Parathyroid adenoma (tissue), 2 donors: ENCODE results near the gene NUBP1.

Source experiments
- H2AFZ ChIP-seq: fragments of 300-600 bp; sonication (generic); one replicate; pipeline ENCODE4 v1.7.0; 2017; ENCODE audit warnings: antibody characterized with exemption, mild to moderate bottlenecking
- H3K27ac ChIP-seq: fragments of 300-600 bp; sonication (generic); one replicate; pipeline ENCODE4 v1.7.0; 2017
- H3K27me3 ChIP-seq: fragments of 300-600 bp; sonication (generic); one replicate; pipeline ENCODE4 v1.7.0; 2017; ENCODE audit warnings: low read length; ENCODE audit not compliant: control insufficient read depth, insufficient read depth
- H3K36me3 ChIP-seq: fragments of 300-600 bp; sonication (generic); one replicate; pipeline ENCODE4 v1.7.0; 2017; ENCODE audit warnings: low read length; ENCODE audit not compliant: control insufficient read depth, insufficient read depth
- H3K4me1 ChIP-seq: fragments of 300-600 bp; sonication (generic); one replicate; pipeline ENCODE4 v1.7.0; 2017; ENCODE audit warnings: control low read depth
- H3K4me2 ChIP-seq: fragments of 300-600 bp; sonication (generic); one replicate; pipeline ENCODE4 v1.7.0; 2017; ENCODE audit warnings: low read length
- H3K4me3 ChIP-seq: fragments of 300-600 bp; sonication (generic); one replicate; pipeline ENCODE4 v1.7.0; 2017; ENCODE audit warnings: low read depth, low read length
- H3K79me2 ChIP-seq: fragments of 300-600 bp; sonication (generic); one replicate; pipeline ENCODE4 v1.7.0; 2017; ENCODE audit warnings: control low read depth
- H3K9ac ChIP-seq: fragments of 300-600 bp; sonication (generic); one replicate; pipeline ENCODE4 v1.7.0; 2017; ENCODE audit warnings: mild to moderate bottlenecking
- H3K9me3 ChIP-seq: fragments of 300-600 bp; sonication (generic); one replicate; pipeline ENCODE4 v1.7.0; 2017; ENCODE audit warnings: low read length; ENCODE audit not compliant: control insufficient read depth
- CTCF ChIP-seq: fragments of 300-600 bp; sonication (generic); IDR thresholded peaks from one replicate; pipeline ENCODE4 v1.7.0; 2017; ENCODE audit warnings: antibody characterized with exemption, mild to moderate bottlenecking
- donor health status: primary hyperparathyroidism.

Gene NUBP1

GRCh38 chr16:10743610-10744369 is at the start of gene NUBP1:
Gene NUBP1 (plus strand): TSS chr16:10743842. CDS start chr16:10743864, 22 bp downstream.
- Histone ChIP-seq H2AFZ (peak within 1 kb of the TSS; percentile 96), H3K4me3 (peak within 1 kb of the TSS; percentile 95), H3K27ac (peak within 1 kb of the TSS; percentile 94), H3K36me3 (no peaks in the 10 kb centered on the region), H3K79me2 (no peaks in the 10 kb centered on the region), H3K9ac (peak within 1 kb of the TSS; percentile 32), H3K27me3 (no peaks in the 10 kb centered on the region), H3K4me2 (peak within 1 kb of the TSS; percentile 86), H3K4me1 (peaks cover 4% of the 10 kb centered on the region), H3K9me3 (no peaks in the 10 kb centered on the region)
- no peak for TF ChIP-seq CTCF

DNA sequence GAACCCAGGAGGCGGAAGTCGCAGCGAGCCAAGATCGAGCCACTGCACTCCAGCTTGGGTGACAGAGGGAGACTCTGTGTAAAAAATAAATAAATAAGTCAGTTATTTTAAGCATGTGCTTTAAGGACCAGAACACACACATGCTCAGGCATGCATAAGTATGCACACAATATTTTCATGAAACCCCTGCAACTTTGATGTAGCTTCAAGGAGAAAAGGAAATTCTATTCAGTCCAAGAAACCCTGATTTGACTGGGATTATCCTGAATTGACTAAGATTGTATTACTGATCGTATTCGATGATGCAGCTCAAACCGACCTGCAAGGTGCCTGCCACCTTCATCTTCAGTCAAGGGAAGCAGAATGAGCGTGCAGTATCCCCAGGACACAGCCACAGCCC is 49.8 kb upstream of the NUBP1 start:
- no peaks in the 10 kb centered on the region for H3K36me3 ChIP-seq
- H3K4me2 ChIP-seq: no peak overlapping the region
- no peaks in the 10 kb centered on the region for H3K79me2 ChIP-seq
- H2AFZ ChIP-seq: no peak overlapping the region
- no peak for TF ChIP-seq CTCF
- H3K9ac ChIP-seq: no peak overlapping the region
- H3K4me3 ChIP-seq: no peak overlapping the region
- H3K4me1 ChIP-seq: no peaks in the 10 kb centered on the region
- H3K27me3 ChIP-seq: no peaks in the 10 kb centered on the region
- H3K27ac ChIP-seq: no peak overlapping the region
- no peaks in the 10 kb centered on the region for H3K9me3 ChIP-seq

GRCh38 chr16:10694306-10694705 is 49.3 kb upstream of the NUBP1 start:
- no peak overlapping the region for H3K9ac ChIP-seq
- H3K79me2 ChIP-seq: no peaks in the 10 kb centered on the region
- TF ChIP-seq CTCF: no peak
- H3K9me3 ChIP-seq: no peaks in the 10 kb centered on the region
- H3K4me1 ChIP-seq: no peaks in the 10 kb centered on the region
- H3K27ac ChIP-seq: no peak overlapping the region
- no peak overlapping the region for H3K4me2 ChIP-seq
- H3K27me3 ChIP-seq: no peaks in the 10 kb centered on the region
- no peak overlapping the region for H2AFZ ChIP-seq
- no peaks in the 10 kb centered on the region for H3K36me3 ChIP-seq
- H3K4me3 ChIP-seq: no peak overlapping the region

- Histone ChIP-seq H3K27ac (no peak within 1 kb of the TSS), H3K4me3 (no peak within 1 kb of the TSS), H3K27me3 (no peaks in the 10 kb centered on the region), H3K79me2 (no peaks in the 10 kb centered on the region), H3K36me3 (no peaks in the 10 kb centered on the region), H3K4me2 (no peak within 1 kb of the TSS), H2AFZ (no peak within 1 kb of the TSS), H3K4me1 (no peaks in the 10 kb centered on the region), H3K9me3 (no peaks in the 10 kb centered on the region), H3K9ac (no peak within 1 kb of the TSS)
- TF ChIP-seq CTCF: no peak
Measured at GRCh38 chr16:10694830-10695229, 48.8 kb upstream of the NUBP1 start, which contains the start of gene TEKT5. Gene TEKT5 (minus strand): TSS chr16:10694930. CDS start chr16:10694873, 57 bp downstream.

- no peak overlapping the region for H3K4me3 ChIP-seq
Measured at GRCh38 chr16:10699756-10700155, 43.9 kb upstream of the NUBP1 start.

More at GRCh38 chr16:10699756-10700155, 43.9 kb upstream of the NUBP1 start:
- Histone ChIP-seq H2AFZ (no peak overlapping the region), H3K27ac (no peak overlapping the region), H3K9ac (no peak overlapping the region), H3K4me2 (no peak overlapping the region), H3K9me3 (no peaks in the 10 kb centered on the region), H3K27me3 (no peaks in the 10 kb centered on the region), H3K4me1 (no peaks in the 10 kb centered on the region), H3K79me2 (no peaks in the 10 kb centered on the region), H3K36me3 (no peaks in the 10 kb centered on the region)
- TF ChIP-seq CTCF: no peak
